Stimulated activated naive CD4-positive, alpha-beta T cell (primary cell): ENCODE results near the gene ZNF578.
"Not testable (repeated sequence)": the region's sequence is repeated elsewhere in the genome, so short reads cannot be mapped to it uniquely, and the experiment has no call there.

ENCODE experiments used
- DNase-seq, 6 experiments: peaks; one replicate each; lab custom pipeline; 2025; lab: John Stamatoyannopoulos, UW

Gene ZNF578

DNA sequence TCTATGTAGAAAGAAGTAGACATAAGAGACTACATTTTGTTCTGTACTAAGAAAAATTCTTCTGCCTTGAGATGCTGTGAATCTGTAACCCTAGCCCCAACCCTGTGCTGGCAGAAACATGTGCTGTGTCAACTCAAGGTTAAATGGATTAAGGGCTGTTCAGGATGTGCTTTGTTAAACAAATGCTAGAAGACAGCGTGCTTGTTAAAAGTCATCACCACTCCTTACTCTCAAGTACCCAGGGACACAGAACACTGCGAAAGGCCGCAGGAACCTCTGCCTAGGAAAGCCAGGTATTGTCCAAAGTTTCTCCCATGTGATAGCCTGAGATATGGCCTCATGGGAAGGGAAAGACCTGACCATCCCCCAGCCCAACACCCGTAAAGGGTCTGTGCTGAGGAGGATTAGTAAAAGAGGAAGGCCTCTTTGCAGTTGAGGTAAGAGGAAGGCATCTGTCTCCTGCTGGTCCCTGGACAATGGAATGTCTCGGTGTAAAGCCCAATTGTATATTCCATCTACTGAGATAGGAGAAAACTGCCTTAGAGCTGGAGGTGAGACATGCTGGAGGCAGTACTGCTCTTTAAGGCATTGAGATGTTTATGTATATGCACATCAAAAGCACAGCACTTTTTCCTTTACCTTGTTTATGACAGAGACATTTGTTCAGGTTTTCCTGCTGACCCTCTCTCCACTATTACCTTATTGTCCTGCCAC lies 105.5 kb downstream of the ZNF578 start:
- not testable (repeated sequence) for DNase-seq

DNA sequence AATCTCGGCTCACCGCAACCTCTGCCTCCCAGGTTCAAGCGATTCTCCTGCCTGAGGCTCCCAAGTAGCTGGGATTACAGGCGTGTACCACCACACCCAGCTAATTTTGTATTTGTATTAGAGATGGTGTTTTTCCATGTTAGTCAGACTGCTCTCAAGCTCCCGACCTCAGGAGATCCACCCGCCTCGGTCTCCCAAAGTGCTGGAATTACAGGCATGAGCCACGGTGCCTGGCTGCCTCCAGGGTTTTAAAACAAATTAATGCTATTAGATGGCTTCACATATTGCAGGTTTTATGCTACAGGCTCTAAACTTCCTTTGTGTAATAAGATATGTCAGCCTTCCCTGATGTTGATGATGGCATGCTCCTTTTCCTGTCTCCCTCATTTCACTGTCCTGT lies 108.3 kb downstream of the ZNF578 start:
- not testable (repeated sequence) for DNase-seq
